Choroid plexus epithelial cell (primary cell): ENCODE data around the gene LSG1.

Experiments used
- DNase-seq: peaks from one replicate; pipeline ENCODE4 v3.0.0-alpha.2; 2010; ENCODE audit warnings: low read depth
- H3K4me3 ChIP-seq: 2 replicates; pipeline ENCODE4 v1.5.1; 2011; ENCODE audit warnings: low read depth, mild to moderate bottlenecking, control low read depth, low read length, moderate library complexity
- TF ChIP-seq, protein P1 (sequence below): conservative IDR thresholded peaks from 2 replicates; pipeline ENCODE4 v1.5.1; 2011; ENCODE audit warnings: low read depth, mild to moderate bottlenecking, control low read depth, inconsistent platforms, low read length, moderate library complexity

The LSG1 gene

GRCh38 chr3:194696702-194697101 lies 24.7 kb upstream of the LSG1 start:
- H3K4me3 ChIP-seq: no peak overlapping the region
- no peak for DNase-seq
- TF ChIP-seq, protein P1, sequence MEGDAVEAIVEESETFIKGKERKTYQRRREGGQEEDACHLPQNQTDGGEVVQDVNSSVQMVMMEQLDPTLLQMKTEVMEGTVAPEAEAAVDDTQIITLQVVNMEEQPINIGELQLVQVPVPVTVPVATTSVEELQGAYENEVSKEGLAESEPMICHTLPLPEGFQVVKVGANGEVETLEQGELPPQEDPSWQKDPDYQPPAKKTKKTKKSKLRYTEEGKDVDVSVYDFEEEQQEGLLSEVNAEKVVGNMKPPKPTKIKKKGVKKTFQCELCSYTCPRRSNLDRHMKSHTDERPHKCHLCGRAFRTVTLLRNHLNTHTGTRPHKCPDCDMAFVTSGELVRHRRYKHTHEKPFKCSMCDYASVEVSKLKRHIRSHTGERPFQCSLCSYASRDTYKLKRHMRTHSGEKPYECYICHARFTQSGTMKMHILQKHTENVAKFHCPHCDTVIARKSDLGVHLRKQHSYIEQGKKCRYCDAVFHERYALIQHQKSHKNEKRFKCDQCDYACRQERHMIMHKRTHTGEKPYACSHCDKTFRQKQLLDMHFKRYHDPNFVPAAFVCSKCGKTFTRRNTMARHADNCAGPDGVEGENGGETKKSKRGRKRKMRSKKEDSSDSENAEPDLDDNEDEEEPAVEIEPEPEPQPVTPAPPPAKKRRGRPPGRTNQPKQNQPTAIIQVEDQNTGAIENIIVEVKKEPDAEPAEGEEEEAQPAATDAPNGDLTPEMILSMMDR: no peak

- TF ChIP-seq, protein P1: no peak
- no peak overlapping the region for H3K4me3 ChIP-seq
- no peak for DNase-seq
Measured at GRCh38 chr3:194691481-194692283, 19.7 kb upstream of the LSG1 start.

- TF ChIP-seq, protein P1: no peak
- DNase-seq: peak; percentile 68
- no peak overlapping the region for H3K4me3 ChIP-seq
Measured at GRCh38 chr3:194690501-194691372, 18.7 kb upstream of the LSG1 start.

GRCh38 chr3:194689493-194689944 lies 17.5 kb upstream of the LSG1 start:
- TF ChIP-seq, protein P1: no peak
- H3K4me3 ChIP-seq: peak overlapping the region; percentile 80
- DNase-seq: peak; percentile 79

GRCh38 chr3:194688946-194689345 lies 17.0 kb upstream of the LSG1 start:
- peak overlapping the region; percentile 80 for H3K4me3 ChIP-seq
- TF ChIP-seq, protein P1: no peak
- no peak for DNase-seq

DNA sequence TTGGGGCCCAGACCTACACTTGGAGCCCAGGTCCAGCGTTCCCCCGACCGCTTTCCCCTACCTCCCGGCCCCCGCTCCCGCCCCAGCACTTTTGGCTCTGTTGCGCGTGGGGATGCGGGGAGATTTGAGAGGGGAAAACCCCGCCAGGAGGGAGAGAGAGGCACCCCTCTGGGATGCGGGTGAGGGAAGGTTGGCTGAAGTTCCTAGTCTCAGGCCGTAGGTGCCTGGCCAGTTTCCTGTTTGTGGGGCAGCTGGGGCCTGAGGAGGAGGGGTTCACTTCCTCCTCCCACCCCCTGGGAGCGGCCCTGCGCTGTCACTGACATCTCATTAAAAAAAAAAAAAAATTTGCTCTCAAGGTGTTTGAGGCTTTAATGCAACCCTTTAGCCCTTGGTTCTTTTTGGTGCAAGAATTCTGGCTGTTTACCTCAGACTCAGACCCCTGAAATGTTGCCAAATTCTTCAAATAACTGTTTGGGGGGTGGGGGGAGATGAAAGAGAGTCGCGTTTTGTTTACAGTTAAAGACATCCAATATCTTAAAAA lies 16.3 kb upstream of the LSG1 start:
- TF ChIP-seq, protein P1: no peak
- peak; percentile 62 for DNase-seq
- H3K4me3 ChIP-seq: peak overlapping the region; percentile 80
